ENCODE measurements around the gene PRB2.

DNA sequence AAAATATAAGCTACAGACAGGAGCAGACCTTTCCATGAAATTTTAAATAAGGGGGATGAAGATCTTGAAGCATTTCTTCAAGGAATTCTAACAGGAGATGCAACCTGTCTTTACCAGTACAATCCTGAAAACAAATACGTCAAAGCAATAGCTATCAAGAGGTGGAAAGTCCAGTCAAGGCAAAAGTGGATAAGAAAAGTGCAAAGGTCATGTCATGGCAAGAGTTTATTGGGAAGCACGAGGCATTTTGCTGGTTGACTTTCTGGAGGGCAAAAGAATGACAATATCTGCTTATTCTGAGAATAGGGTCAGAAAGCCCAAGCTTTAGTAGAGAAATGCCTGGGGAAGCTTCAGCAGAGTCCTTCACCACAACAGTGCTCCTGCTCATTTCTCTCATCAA, 50.9 kb downstream of the PRB2 start:
- TF ChIP-seq ZFX (CRISPR knock-in tag; IDR thresholded peaks at IDR 0.05) (no peak), POLR2AphosphoS5 (IDR thresholded peaks at IDR 0.05; ENCODE audit: control insufficient read depth, insufficient read depth, low read depth, low read length) (no peak)

Data from K562 (cell line).